HG02840 (cell line): Measurements from ENCODE around the gene VRK1.
"Not testable (repeated sequence)": the region's sequence is repeated elsewhere in the genome, so short reads cannot be mapped to it uniquely, and the experiment has no call there.

Source experiments
- ATAC-seq: cut with Tn5 transposase; IDR thresholded peaks from one replicate; pipeline ENCODE4 v1.9.1; 2021; ENCODE audit warnings: mild to moderate bottlenecking, moderate library complexity, moderate number of reproducible peaks; ENCODE audit not compliant: unreplicated experiment, low FRiP score

The VRK1 gene

DNA sequence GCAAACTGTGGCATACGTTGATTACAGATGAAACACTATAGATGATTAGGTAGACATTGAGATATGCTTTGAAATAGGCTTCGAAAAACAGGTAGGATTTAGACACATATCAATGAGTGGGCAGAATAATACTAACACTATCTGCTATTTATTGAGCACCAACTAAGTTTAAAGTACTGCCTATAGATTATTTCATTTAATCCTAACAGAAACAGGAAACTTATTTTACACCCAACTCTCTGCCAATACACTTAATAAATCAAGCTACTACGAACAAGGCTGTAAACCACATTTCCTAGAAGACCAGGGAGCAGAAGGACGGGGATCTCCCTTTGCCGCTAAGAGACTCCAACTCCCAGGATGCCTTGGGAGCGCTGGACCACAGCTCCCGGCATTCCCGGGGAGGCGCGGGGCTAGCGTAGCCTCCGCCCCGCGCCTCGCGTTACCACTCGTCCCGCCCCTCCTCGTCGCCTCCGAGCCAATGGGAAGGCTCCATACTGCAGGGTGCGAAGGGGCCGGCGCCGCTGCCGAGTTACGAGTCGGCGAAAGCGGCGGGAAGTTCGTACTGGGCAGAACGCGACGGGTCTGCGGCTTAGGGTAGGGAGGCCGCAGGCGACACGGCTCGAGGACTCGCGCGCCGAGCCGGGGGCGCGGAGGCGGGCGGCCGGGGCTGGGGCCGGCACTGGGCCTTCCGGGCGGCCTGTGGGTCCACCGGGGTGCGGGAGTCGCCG is at the start of gene VRK1:
Gene VRK1 (plus strand): TSS at position 532 of the 731 bp plus-strand sequence. CDS start 36,090 bp downstream, outside the sequence.
- peak; percentile 96 for ATAC-seq

DNA sequence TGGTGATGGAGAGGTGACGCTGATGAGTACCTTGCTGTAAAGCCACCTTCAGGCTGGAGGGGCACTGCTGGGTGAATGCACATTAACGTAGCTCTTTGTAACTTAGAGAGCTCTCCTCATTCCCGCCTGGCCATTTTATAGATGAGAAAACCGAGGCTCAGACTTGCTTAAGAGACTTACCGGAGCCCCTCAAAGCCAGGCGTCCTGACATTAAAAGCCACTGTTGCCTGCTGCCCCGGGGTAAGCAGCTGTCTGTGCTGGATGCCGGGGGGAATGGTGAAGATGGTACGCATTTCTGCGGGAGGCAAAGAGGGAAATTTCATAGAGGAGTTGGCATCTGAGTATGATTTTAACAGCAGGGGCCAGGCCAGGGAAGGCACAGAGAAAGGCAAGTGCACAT is 49.6 kb upstream of the VRK1 start:
- no peak for ATAC-seq

DNA sequence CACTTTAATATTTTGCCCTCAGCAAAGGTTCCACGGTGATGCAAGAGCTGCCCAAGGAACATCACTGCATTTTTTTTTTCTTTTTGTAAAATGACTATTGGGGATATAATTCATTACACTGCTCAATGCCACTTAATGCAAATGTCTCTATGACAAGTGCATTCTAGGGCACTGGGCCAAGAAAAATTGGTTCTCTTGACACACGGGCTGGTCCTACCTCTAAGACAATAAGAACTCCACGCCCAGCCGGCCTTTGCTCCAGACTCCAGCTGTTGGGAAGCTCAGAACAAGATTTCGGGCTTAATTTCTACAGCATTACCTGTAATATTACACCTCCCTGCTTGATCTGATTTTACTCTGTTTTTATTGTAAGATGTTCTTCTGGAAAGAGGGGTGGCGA is 48.8 kb upstream of the VRK1 start:
- no peak for ATAC-seq

GRCh38 chr14:96751505-96751904 is 45.7 kb upstream of the VRK1 start:
- ATAC-seq: no peak

DNA sequence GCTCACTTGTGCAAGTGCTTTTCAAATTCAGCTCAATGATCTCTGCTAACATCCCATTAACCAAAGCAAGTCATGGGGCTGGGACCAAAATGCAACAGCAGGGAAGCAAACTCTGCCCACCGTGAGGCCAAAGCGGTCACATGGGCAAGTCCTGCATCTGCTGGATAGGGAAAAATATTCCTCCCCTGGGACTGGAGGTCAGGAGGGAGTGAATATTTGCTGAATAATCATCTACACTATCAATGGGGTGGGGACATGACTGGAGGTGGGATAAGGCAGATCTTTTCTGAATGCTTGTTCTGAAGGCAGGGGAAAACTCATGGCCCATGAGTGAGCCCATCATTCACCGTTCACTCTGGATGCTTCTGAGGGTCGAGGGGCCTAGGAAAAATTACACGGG is 45.1 kb upstream of the VRK1 start:
- ATAC-seq: no peak

- ATAC-seq: no peak
Measured at GRCh38 chr14:96752594-96752993, 44.6 kb upstream of the VRK1 start.

GRCh38 chr14:96754162-96754844 is 42.9 kb upstream of the VRK1 start:
- no peak for ATAC-seq

DNA sequence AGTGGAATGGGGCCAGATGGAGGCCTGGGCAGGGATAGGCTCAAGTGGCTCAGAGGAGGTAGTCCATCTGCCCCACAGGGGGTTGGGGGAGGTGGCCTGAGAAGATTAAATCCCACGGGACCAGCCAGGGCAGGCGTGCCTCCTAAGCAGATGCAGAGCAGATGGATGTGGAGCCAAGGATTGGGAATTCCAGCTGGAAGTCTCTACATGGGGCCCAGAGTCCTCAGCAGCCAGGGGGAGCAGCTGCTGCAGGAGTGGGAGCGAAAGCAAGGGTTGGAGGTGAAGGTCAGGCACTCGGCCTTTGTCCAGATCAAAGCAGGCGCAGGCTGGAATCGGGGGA is 42.4 kb upstream of the VRK1 start:
- no peak for ATAC-seq

- ATAC-seq: no peak
Measured at GRCh38 chr14:96756745-96757144, 40.4 kb upstream of the VRK1 start.

GRCh38 chr14:96757456-96757855 is 39.7 kb upstream of the VRK1 start:
- no peak for ATAC-seq

GRCh38 chr14:96761066-96761465 is 36.1 kb upstream of the VRK1 start:
- no peak for ATAC-seq

DNA sequence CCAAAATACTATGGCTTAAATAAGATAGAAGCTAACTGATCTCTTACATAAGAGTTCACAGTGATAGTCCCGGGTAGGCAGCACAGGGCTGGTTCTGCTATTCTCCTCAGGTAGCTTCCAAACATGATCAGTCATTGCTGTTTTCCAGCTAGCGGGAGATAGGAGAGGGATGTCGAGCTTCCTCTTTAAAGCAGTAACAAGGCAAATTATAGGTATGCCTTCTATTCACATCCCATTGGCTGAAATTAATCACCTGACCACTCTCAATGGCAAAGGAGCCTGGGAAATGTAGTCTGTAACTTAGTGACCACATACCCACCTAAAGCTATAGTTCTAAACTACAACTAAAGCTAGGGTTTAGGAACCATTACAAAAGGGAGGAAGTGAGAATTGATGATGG is 34.5 kb upstream of the VRK1 start:
- no peak for ATAC-seq

DNA sequence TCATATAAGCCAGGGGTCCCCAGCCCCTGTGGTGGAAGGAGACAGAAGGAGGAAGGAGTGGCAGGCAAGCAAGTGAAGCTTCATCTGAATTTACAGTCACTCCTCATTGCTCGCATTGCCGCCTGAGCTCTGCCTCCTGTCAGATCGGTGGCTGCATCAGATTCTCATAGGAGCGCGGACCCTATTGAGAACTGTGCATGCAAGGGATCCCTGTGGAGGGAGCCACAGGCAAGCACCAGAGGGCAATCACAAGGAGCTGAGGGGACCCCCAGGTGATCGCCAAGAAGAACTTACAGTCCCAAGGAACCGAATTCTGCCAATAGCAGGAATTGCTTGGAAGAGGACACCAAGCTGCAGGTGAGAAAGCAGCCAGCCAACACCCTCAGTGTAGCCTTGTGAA is 33.2 kb upstream of the VRK1 start:
- ATAC-seq: no peak

DNA sequence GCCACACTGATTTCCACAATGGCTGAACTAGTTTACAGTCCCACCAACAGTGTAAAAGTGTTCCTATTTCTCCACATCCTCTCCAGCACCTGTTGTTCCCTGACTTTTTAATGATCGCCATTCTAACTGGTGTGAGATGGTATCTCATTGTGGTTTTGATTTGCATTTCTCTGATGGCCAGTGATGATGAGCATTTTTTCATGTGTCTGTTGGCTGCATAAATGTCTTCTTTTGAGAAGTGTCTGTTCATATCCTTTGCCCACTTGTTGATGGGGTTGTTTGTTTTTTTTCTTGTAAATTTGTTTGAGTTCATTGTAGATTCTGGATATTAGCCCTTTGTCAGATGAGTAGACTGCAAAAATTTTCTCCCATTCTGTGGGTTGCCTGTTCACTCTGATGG is 32.0 kb upstream of the VRK1 start:
- not testable (repeated sequence) for ATAC-seq

DNA sequence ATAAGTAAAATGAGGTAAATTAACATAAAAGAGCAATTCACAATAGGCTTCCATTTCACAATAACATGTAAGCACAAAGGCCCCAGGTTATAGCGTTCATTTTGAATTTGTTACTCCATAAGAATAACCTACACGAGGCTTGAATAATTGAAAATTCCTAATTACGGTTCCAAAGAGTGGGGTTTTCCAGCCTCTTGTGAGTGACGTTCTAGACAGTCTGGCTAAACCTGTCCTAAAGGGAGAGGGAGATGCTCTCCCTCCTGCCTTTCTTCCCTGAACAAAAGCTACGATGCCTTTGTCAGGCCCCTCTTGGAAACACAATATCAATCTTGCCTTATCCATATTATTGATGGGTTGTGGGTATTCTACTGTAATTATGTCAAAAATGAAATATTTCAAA is 24.3 kb upstream of the VRK1 start:
- ATAC-seq: no peak

- no peak for ATAC-seq
Measured at GRCh38 chr14:96776791-96777190, 20.4 kb upstream of the VRK1 start.

DNA sequence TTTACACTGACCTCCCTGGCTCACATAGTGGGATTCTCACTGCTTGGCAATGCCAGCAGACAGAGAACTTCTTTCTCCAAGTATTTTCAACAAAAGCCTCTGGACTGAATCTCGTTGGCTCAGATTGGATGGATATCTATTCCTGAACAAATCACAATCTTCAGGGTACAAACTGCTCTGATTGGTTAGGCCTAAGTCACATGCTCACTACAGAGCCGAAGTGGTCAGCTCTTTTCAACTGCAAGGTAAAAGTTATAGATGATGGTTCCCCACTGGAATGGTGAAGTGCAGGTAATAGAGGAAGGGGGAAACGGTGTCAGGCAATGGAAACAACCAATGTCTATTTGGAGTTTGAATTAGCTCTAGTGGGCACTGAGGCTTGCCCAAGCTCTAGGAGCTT is 16.7 kb upstream of the VRK1 start:
- no peak for ATAC-seq

- no peak for ATAC-seq
Measured at GRCh38 chr14:96781371-96781770, 15.8 kb upstream of the VRK1 start.

DNA sequence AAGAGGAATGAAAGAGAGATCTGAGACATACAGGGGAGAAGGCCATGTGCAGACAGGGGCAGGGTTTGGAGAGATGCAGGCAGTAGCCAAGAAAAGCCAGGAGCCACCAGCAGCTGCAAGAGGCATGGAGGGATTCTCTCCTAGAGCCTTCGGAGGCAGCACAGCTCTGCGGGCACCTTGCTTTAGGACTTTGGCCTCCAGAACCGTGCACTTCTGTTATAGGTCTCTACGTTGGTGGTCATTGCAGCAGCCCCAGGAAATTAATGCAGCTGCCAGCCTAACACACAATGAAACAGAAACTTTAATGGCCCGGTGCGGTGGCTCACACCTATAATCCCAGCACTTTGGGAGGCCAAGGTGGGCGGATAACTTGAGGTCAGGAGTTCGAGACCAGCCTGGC is 14.7 kb upstream of the VRK1 start:
- no peak for ATAC-seq

DNA sequence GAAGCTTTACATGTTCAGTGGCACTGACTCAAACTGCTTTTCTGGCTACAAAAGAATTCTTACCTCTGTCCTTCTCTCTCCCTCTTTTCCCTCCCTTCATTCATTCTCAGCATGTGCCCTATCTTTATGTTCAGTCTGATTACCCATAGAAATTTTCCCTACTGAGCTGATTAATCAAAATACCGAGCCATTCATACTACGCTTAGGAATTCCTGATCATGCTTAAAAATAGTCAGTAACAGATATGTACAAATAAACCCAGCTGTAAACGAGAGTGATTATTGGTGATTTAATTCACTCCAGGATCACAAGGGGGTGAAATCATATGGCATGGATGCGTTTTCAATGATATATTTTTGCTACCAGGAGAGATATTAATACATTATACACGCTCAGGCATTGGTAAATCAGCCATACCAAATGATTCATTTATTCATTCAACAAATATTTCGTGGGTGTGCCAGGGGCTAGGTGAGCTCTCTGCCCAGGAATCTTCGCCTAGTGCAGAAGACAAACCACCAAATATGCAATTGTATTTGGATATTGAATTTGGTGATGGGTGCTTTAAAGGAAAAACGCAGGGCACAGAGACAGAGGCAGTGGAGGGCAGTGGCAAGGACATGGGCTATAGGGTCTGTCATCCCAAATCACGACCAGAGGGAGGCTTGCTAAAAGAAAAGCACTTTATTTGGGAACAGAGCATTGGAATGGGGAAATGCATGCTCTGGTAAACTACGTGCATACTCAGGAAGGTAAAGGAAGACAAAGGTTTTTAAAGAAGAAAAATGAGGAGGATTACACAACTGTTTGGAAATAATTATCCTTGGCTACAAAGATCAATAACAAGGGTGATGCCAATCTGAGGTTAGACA is 13.9 kb upstream of the VRK1 start:
- ATAC-seq: no peak

DNA sequence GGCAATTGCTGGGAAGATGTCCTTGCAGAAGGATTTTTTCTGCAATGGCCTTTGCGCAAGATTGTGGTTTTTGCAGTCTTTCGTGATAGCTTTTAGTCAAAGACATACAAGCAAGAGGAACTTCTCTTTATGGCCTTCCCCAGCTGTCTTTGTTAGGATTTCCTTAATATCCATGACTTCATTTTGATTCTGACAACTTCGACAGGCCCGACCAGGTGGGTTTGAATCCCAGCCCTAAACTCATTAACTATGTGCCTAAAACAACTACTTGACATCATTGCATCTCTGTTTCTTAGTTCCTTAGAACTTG is 13.3 kb upstream of the VRK1 start:
- no peak for ATAC-seq

DNA sequence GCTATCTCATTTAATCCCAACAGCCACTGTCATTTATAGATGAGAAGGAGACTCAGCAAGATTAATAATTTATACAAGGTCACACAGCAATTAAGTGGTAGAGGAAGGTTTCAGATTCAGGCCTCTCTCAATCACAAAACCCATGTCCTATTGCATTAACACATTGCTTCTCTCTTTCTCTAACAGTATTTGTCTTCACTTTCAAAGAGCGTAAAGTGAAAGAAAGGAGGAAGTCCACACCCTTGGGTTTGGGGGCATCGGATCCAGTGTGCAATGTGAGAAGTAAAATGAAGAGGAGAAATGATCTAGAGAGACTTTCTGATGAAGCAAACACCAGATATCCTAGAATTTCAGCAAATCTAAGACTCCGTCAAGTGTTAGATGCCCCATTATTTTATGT is 7.0 kb upstream of the VRK1 start:
- ATAC-seq: no peak
